K562 (cell line): ENCODE results near the gene MAP3K13. TPM values are rescaled to one million over a fixed set of nuclear protein-coding genes. Genes with fewer than 3 reads are reported as not detected.

Source experiments
- CBFA2T3 ChIP-seq: fragments of 450-650 bp; IDR thresholded peaks from 2 replicates; pipeline ENCODE4 v1.6.1; 2017
- MGA ChIP-seq: fragments of 450-650 bp; IDR thresholded peaks from 2 replicates; pipeline ENCODE4 v1.6.1; 2016; ENCODE audit warnings: mild to moderate bottlenecking, moderate library complexity
- polyA plus RNA-seq, 8 experiments: library from polyadenylated mRNA; depleted of rRNA in 4 of 8; stranded (reverse) in 5 of 8; unstranded in 3 of 8; fragments of >200 nt; fragmentation: Nextera tagmentation in 2 of 8; fragmentation: Illumina TruSeq in 1 of 8; extraction: Ambion mirVana in 2 of 8; extraction: Trizol in 1 of 8; gene quantifications; 2 replicates each; pipeline versions ENCODE4 v1.2.1 to v1.2.3, GENCODE V29; 2011 to 2014; ENCODE audit warnings: inconsistent platforms in 1 of 8, missing spikeins in 1 of 8
- total RNA-seq, 7 experiments: library from RNA; depleted of rRNA in 6 of 7; stranded (reverse); fragments of >200 nt in 6 of 7; fragmentation: Illumina TruSeq in 2 of 7; extraction: Trizol in 2 of 7; gene quantifications; 2 replicates each; pipeline versions ENCODE4 v1.2.1 to v1.2.3, GENCODE V29; 2011 to 2021; ENCODE audit warnings: low replicate concordance in 1 of 7

Gene MAP3K13
- total and polyA plus RNA-seq, 9 of the 15 experiments (the other 6 are each of a cell fraction or from before 2014, with no cell fraction given): 0.04 to 0.32 (median 0.15) TPM; not detected in 2

- TF ChIP-seq MGA (peak; percentile 50; the same call in 1 of the 2 replicates), CBFA2T3 (peak; percentile 37)
- TF ChIP-seq, all 486 proteins: peak for 9
Observed at GRCh38 chr3:185507883-185508282, 144.9 kb downstream of the MAP3K13 start (continued).
